GM03348 (cell line): ENCODE data around the gene HTR1B.
A peak's percentile ranks its signal among the peaks of the same experiment; 100 is the strongest.

ENCODE experiments used
- DNase-seq: peaks from one replicate; pipeline ENCODE4 v3.0.0; 2012; ENCODE audit warnings: low spot score

Gene HTR1B

GRCh38 chr6:77455271-77455670 lies 8.0 kb downstream of the HTR1B start:
- DNase-seq, result no peak

DNA sequence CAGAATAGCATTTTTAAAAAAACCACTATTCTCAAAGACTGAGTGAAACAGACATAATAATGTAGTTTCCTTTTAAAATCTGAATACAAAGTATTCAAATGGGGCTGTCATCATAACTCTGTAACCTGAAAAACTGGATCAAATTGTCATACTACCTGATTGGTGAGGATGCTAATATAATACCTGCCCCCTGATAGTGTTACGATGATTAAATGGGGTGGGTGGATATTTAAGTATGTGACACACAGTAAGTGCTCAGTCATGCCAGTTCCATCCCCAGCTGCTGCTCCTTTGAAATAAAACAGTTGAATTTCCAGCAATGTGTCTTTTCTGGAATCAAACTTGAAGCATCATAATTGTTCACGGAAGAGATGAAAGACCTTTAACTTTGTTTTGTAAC lies 8.9 kb downstream of the HTR1B start:
- no peak for DNase-seq

GRCh38 chr6:77451466-77451865 lies 11.8 kb downstream of the HTR1B start:
- DNase-seq, result no peak

DNA sequence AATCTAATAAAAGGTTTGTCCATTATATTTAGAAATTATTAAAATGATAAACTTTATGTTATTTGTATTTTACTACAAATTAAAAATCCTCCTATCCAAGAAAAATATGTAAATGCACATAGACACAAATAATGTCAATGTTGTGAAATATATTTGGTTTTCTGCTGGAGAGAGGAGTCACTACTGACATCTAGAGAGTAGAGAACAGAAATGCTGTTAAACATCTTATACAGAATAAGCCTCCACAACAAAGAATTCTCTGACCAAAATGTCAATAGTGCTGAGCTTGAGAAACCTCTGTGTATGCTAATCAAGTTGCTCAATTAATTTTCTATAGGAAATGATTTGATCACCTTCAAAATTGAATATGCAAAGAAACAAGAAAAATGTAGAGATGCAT lies 12.4 kb downstream of the HTR1B start:
- DNase-seq, result peak; percentile 34

DNA sequence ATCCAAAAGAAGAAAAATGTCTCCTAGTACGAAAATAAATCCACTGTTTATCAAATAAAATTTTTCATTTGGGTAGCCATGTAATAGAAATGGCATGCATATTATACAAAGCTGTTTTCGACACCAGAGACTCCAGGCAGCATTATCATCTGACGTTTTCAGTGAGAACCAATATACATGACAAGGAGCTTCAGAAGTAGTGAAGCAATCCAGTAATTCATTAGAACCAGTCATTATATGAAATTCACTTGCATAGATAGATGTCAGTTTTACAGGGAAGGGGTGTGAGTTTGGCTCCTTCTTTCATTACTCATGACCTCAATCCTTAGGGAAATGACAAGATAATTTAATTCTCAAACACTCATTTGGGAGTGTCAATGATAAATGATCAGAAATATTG lies 14.7 kb downstream of the HTR1B start:
- DNase-seq, result no peak

DNA sequence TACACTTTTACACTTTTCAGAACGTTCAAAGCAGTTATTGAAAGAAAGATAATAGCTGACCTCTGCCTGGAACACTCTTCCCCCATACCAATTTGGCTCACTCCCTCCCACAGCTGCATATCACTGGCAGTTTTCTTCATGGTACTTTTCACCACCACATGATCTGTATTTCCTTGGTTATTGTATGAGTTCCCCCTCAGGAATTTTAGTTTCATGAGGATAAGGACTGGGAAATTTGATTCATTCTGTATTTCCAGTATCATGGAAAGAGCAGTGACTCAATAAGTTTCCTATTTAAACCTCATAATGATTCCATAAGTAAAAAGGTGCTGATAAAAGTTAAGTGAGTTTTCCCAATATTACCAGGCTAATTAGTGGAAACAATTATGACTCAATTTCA lies 16.0 kb downstream of the HTR1B start:
- no peak for DNase-seq

- no peak for DNase-seq
Measured at GRCh38 chr6:77446249-77446648, 17.0 kb downstream of the HTR1B start.

DNA sequence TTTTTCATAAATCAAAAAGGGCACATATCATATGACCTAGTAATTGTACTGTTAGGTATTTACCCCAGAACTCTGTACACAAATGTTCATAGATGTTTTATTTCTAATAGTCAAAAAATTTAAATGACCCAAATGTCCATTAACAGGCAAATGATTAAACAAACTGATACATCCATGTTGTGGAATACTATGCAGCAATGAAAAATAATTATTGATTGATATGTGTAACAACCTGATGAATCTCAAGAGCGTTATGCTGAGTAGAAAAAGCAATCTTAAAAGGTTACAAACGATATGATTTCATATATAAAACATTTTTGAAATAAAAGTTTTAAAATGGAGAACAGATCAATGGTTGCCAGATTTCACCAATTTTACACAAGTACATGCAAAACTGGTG lies 18.1 kb downstream of the HTR1B start:
- no peak for DNase-seq

GRCh38 chr6:77440206-77440976 lies 22.9 kb downstream of the HTR1B start:
- DNase-seq, result no peak

DNA sequence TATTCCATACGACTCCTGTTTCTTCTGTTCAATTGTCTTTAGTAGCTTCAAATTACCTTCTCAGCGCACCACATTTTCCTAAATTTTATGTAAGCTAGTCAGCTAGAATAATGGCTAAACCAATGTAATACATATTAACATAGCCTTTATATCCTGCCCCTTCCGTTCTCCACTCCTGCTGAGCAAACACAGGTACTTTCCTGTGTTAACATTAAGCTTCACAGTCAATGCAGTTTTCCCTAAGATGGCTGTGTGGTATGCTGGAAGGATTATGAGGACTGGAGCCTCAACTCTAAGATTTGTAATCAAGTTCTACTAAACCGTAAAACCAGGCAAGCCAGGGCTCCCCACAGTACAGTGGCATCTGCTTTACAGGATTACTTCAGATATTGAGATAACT lies 29.4 kb downstream of the HTR1B start:
- no peak for DNase-seq

DNA sequence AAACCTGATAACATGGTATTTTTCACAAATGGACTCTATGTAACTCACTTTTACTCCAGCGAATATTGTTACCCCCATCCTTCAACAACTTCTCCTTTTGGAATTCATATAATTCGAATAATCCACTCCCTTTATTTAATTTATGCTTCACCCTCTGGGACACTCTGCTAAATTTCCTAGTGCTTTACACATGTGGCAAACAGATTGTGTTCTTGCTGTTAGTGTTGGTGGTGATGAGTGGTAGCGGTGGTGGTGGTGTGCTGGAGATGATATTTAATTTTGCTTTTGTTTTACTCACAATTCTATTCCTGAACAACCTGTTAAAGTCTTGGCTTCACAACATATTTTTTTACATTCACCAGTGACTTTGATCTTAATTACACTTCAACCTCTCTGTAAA lies 32.8 kb downstream of the HTR1B start:
- no peak for DNase-seq

GRCh38 chr6:77425671-77426070 lies 37.6 kb downstream of the HTR1B start:
- DNase-seq, result no peak

GRCh38 chr6:77425216-77425615 lies 38.1 kb downstream of the HTR1B start:
- DNase-seq, result no peak

DNA sequence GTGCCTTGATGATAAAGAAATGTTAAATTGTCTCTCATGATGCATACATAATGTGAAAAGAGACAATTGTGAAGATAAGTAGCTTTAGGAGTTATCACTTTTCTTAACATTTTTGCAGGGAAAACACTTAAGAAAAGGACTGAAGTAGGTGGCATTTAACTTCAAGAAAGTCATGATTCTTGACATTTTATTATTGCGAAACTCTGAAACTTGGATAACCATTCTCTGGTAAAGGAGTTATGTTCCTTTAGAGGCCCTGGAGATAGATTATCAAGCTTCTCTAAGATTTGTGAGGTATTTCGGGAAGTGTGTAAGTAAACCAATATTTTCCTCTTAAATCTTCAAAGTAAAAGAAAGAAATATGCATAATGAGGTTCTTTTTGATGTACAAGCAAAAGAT lies 38.5 kb downstream of the HTR1B start:
- no peak for DNase-seq

GRCh38 chr6:77416839-77417238 lies 46.5 kb downstream of the HTR1B start:
- no peak for DNase-seq

DNA sequence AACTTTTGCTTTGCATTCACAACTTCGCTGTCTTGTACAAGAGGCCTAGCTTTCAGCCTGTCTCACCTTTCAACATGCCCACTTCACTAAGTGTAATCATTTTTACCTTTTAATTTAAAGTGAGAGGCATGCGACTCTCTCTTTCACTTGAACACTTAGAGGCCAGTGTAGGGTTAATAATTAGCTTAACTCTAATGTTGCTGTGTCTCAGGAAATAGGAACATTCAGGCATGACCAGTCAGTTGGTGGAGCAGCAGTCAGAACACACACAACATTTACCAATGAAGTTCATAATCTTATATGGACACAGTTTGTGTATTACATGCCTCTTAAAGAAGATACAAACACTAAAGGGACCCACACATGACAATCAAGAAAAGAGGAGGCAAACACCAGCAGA lies 47.6 kb downstream of the HTR1B start:
- DNase-seq, result no peak
